ENCODE results near the gene GID4. TPM values are rescaled to one million over a fixed set of nuclear protein-coding genes. Genes with fewer than 3 reads are reported as not detected.
A peak's percentile ranks its signal among the peaks of the same experiment; 100 is the strongest.
"Not testable (repeated sequence)": the region's sequence is repeated elsewhere in the genome, so short reads cannot be mapped to it uniquely, and the experiment has no call there.

Gene GID4
- 35.4 and 39.6 TPM in 2 replicates for total RNA-seq (2014; rRNA removed; shearing (Covaris generic))

DNA sequence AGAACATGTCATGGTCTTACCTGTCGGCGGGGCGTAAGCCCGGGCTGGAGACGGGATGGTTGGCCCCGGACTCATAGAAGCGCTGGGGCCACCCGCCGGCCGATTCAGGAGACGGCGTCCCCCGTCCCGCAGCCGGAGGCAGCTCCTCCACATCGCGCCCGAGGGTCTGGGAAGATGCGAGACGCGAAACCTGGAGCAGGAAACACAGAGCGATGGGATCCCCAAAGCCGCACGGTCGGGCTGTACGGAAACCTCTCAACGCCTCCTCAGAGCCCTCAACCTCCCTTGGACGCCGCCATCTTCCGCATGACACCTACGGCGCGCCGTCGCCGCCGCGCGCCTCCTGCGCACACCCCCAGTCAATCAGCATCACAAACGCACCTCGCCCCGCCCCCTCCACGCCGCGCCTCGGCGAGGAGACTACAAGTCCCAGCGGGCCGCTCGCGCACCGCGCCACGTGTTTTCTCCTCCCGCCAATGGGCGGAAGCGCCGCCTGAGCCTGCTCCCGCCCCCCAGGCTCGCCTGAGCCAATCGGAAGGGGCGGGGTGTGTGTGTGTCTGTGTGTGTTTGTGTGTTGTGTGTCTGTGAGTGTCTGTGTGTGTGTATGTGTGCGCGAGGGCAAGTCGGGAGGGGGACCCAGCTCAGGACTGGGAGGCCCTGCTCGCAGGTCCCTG lies at the start of gene GID4, which contains the start of gene ATPAF2:
Gene GID4, plus strand, starts transcription at position 548 of the 674 bp plus-strand sequence. Its CDS starts 57 bp downstream, at position 605.
Gene ATPAF2, minus strand, starts transcription at position 308 of the 674 bp plus-strand sequence. Its CDS starts 155 bp downstream, at position 153.
- Histone ChIP-seq H3K27ac (peak within 1 kb of the TSS; percentile 20; the same call in 1 of the 2 replicates), H3K4me1 (peaks cover 15% of the 10 kb centered on the region), H3K27me3 (no peaks in the 10 kb centered on the region), H3K36me3 (no peaks in the 10 kb centered on the region; the same call in 1 of the 2 replicates), H3K4me3 (peak within 1 kb of the TSS; percentile 74), H3K9me3 (replicated peaks) (no peaks in the 10 kb centered on the region)
- peak; percentile 100 for DNase-seq

DNA sequence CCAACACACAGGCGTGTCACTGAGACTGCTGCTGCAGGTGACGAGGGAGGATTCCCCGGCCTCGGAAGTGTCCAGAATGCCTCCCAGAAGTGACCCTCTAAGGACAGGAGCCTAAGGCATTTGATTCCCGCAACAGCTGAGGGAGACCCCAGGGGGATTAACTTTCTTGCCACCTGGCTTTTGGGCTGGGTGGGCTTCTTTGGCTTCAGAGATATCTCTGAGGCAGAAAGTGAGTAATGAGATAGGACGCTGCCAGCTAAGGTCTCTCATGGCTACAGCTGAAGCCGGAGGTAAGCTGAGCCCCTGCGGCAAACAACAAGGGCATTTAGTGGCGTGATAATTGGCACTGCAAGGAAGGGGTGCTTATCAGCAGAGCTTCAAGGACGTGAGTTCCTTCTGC lies 49.6 kb upstream of the GID4 start:
- DNase-seq = peak; percentile 57 to 69
- Histone ChIP-seq H3K9me3 (replicated peaks) (no peaks in the 10 kb centered on the region), H3K4me1 (peaks cover 40% of the 10 kb centered on the region), H3K27me3 (no peaks in the 10 kb centered on the region), H3K4me3 (no peak overlapping the region), H3K27ac (no peak overlapping the region), H3K36me3 (no peaks in the 10 kb centered on the region)

DNA sequence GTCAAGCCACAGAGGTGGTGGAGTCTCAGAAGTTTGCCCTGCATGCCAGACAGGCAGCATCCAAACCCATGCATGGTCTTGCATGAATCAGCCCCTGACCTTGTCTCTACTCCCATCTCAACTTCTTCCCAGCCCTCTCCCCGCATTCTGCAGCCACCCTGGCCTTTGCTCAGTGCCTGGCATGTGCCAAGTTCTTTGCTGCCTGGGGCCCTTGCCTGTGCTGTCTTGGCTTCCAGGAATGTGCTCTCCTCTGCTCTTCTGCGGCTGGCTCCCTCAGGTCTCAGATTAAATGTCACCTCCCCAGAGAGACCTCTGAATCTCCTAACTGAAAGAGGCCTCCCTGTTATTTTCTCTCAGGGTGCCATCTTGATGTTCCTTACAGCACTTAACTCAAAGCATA lies 48.9 kb upstream of the GID4 start:
- H3K4me1 ChIP-seq = peaks cover 40% of the 10 kb centered on the region
- H3K27ac ChIP-seq = no peak overlapping the region
- no peak overlapping the region for H3K4me3 ChIP-seq
- H3K27me3 ChIP-seq = no peaks in the 10 kb centered on the region
- no peak for DNase-seq
- no peaks in the 10 kb centered on the region for H3K9me3 ChIP-seq (replicated peaks)
- no peaks in the 10 kb centered on the region for H3K36me3 ChIP-seq

DNA sequence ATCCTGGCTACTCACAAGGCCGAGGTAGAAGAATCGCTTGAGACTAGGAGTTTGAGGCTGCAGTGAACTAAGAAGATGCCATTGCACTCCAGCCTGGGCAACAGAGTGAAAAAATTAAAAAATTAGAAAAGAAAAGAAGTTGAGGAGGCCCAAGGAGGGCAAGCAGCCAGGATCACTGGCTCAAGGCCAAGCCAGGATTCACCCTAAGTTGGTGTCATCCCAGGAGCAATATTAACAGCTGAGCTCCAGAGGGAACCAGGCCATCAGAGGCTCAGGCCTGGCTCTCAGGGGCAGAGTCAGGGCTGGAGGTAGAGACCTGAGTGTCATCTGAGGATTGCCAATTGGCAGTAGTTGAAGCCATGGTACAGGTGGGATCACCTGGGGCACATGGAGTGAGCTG lies 45.8 kb upstream of the GID4 start:
- Histone ChIP-seq H3K27ac (no peak overlapping the region), H3K9me3 (replicated peaks) (no peaks in the 10 kb centered on the region), H3K36me3 (no peaks in the 10 kb centered on the region), H3K4me1 (peaks cover 32% of the 10 kb centered on the region), H3K4me3 (no peak overlapping the region), H3K27me3 (no peaks in the 10 kb centered on the region)
- peak; percentile 62 to 75 for DNase-seq

DNA sequence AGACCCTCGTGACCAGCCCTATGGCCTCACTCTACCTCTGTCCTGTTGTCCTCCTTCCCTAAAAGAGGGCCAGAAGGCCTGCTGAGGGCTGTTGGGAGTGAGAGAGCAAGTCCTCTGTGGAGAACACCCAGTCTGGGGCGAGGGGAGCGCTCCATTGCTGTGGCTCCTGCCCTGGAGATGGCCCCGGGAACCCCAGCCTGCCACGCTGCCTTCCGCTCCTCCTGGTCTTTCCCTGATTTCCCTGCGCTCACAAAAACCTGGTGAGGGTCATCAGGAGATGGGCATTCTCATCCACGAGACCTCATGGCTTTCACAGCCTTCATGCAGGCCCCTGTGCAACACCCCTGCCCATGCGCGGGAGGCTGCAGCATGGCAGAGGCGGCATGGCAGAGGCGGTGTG lies 45.4 kb upstream of the GID4 start:
- Histone ChIP-seq H3K36me3 (no peaks in the 10 kb centered on the region), H3K27ac (no peak overlapping the region), H3K27me3 (no peaks in the 10 kb centered on the region), H3K9me3 (replicated peaks) (no peaks in the 10 kb centered on the region), H3K4me3 (no peak overlapping the region), H3K4me1 (peaks cover 27% of the 10 kb centered on the region)
- no peak for DNase-seq

DNA sequence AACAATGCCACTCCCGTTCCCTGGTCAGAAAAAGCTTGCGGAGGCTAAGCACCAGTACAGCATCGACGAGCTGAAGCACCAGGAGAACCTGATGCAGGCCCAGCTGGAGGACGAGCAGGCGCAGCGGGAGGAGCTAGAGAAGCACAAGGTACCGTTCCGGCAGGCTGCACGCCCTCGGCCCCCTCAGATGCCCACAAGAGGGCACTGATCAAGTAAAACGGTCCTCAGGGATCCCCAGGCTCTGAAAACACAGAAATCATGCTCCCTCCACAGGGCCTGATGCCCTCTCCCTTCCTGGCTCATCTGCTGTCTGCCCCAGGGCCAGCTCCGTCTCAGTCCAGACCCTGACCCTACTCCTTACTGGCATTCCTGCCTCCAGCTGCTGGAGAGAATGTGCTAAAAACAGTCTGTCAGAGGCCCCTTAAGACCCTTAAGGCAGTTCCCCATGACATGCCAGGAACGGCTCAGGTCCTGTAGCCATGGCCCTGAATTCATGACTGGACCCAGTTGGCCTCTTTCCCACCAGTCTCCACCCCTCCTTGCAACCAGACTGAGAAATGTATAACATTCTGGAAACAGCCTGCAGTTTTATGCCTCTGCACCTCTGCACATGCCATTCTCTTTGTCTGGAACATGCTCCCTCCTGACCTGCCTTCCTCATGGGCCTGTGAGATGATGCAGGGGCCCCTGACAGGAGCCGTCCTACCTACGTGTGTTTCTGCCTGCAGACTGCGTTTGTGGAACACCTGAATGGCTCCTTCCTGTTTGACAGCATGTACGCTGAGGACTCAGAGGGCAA lies 44.7 kb upstream of the GID4 start:
- Histone ChIP-seq H3K36me3 (no peaks in the 10 kb centered on the region), H3K4me1 (peaks cover 21% of the 10 kb centered on the region), H3K4me3 (no peak overlapping the region), H3K27ac (no peak overlapping the region), H3K27me3 (no peaks in the 10 kb centered on the region), H3K9me3 (replicated peaks) (no peaks in the 10 kb centered on the region)
- peak; percentile 46 to 54 for DNase-seq

DNA sequence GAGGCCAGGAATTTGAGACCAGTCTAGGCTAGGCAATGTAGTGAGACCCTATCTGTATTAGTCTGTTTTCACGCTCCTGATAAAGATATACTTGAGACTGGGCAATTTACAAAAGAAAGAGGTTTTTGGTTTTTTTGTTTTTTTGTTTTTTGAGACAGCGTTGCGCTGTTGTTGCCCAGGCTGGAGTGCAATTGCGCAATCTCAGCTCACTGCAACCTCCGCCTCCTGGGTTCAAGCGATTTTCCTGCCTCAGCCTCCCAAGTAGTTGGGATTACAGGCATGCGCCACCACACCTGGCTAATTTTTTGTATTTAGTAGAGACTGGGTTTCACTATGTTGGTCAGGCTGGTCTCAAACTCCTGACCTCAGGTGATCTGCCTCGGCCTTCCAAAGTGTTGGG lies 43.3 kb upstream of the GID4 start:
- not testable (repeated sequence) for H3K4me1 ChIP-seq; H3K27ac ChIP-seq; H3K4me3 ChIP-seq; H3K27me3 ChIP-seq; H3K36me3 ChIP-seq; DNase-seq; H3K9me3 ChIP-seq (replicated peaks)

DNA sequence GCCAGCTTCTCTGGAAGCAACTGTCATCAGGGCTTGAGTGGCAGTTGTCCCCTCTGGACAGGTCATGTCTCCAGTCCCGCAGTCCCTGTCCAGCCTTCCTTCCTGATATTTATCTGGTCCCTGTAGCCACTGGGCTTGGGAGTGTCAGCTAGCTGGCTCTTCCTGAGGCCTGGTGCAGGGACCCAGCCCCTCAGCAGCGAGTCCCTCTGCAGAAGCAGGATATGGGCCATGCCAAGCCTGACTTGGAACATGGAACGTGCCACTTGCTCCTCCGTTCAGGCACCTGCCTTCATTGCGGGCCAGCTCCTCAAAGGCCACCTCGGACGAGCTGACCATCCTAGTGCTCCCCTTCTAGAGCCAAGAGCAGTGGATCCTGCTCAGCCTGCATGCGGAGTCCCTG lies 40.3 kb upstream of the GID4 start:
- Histone ChIP-seq H3K27ac (no peak overlapping the region), H3K36me3 (no peaks in the 10 kb centered on the region), H3K27me3 (no peaks in the 10 kb centered on the region), H3K4me1 (no peaks in the 10 kb centered on the region), H3K4me3 (no peak overlapping the region), H3K9me3 (replicated peaks) (no peaks in the 10 kb centered on the region)
- DNase-seq = no peak

DNA sequence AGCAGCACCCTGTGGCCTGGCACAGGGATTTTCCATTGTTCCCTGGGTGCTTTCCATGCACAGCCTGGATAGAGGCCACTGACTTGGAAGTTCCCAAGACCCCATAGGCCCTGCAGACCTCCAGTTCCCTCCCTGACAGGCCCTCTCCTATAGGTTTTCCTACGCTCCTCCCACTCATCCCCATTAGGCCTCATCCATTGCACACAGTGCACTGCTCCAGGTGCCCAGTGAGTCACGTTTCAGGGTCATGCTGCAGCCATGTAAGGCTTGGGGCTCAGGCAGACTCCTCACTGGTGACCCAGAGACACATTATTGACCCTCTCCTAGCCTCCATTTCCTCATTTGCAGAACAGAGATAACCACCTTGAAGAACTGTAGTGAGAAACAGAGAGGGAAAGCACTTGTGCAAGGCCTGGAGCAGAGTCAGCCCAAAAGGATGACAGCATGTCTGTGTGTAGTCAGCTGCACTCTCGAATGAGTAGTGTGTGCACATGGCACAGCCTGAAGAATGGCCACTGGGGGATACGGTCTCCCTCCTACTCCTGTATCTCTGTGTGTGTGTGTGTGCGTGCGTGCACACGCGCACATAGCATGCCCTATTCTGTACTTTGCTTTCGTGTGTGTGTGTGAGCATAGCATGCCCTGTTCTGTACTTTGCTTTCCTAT lies 39.7 kb upstream of the GID4 start:
- Histone ChIP-seq H3K4me3 (no peak overlapping the region), H3K4me1 (no peaks in the 10 kb centered on the region), H3K27ac (no peak overlapping the region), H3K36me3 (no peaks in the 10 kb centered on the region), H3K9me3 (replicated peaks) (no peaks in the 10 kb centered on the region), H3K27me3 (no peaks in the 10 kb centered on the region)
- DNase-seq = no peak

DNA sequence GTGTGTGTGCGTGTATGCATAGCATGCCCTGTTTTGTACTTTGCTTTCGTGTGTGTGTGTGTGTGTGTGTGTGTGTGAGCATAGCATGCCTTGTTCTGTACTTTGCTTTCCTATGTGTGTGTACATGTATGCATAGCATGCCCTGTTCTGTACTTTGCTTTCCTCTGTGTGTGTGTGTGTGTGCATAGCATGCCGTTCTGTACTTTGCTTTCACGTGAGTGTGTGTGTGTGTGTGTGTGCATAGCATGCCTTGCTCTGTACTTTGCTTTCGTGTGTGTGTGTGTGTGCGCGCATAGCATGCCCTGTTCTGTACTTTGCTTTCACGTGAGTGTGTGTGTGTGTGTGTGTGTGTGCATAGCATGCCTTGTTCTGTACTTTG lies 39.2 kb upstream of the GID4 start:
- Histone ChIP-seq H3K36me3 (no peaks in the 10 kb centered on the region), H3K4me1 (no peaks in the 10 kb centered on the region), H3K27me3 (no peaks in the 10 kb centered on the region), H3K9me3 (replicated peaks) (no peaks in the 10 kb centered on the region), H3K4me3 (no peak overlapping the region), H3K27ac (no peak overlapping the region)
- no peak for DNase-seq

DNA sequence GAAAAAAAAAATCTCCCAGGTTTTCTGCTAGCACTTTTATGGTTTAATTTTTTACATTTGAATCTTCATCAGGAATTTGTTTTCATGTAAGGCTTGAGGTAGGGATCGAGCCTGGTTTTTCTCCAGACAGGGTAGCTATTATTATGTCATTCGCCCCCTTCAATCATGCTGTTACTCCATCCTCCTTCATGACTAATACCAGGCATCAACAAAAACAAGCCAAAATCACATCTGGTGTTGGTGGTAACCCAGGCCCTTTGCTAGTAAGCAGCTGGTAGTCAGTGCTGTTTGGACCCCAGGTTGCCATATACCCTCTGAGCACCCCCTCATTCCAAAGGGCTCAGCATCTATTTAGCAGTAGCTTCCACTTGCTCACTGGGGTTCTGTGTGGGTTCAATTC lies 37.0 kb upstream of the GID4 start:
- H3K27ac ChIP-seq = no peak overlapping the region
- no peaks in the 10 kb centered on the region for H3K9me3 ChIP-seq (replicated peaks)
- H3K4me3 ChIP-seq = no peak overlapping the region
- no peaks in the 10 kb centered on the region for H3K27me3 ChIP-seq
- no peaks in the 10 kb centered on the region for H3K36me3 ChIP-seq
- DNase-seq = no peak
- no peaks in the 10 kb centered on the region for H3K4me1 ChIP-seq

DNA sequence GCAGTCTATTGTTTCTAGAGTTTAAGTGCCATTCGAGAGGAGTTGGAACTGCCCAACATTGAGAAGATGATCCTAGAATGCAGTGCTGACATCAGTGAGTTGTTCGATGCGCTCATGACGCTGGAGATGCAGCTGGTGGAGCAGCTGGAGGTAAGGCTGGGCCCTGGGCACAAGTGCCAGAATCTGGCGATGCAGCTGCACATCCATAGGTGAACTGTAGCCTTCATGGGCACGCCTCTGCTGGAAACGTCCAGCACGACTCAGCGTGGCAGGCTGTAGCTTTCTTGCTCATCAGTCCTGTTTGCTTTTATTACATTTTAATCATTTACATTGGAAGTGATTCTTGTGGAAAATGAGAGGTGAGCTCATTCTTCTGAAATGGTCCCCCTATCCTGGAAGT lies 34.9 kb upstream of the GID4 start:
- H3K27ac ChIP-seq = no peak overlapping the region
- DNase-seq = no peak
- no peaks in the 10 kb centered on the region; the same call in 1 of the 2 replicates for H3K4me1 ChIP-seq
- no peak overlapping the region for H3K4me3 ChIP-seq
- H3K9me3 ChIP-seq (replicated peaks) = no peaks in the 10 kb centered on the region
- no peaks in the 10 kb centered on the region; the same call in 1 of the 2 replicates for H3K36me3 ChIP-seq
- H3K27me3 ChIP-seq = no peaks in the 10 kb centered on the region

DNA sequence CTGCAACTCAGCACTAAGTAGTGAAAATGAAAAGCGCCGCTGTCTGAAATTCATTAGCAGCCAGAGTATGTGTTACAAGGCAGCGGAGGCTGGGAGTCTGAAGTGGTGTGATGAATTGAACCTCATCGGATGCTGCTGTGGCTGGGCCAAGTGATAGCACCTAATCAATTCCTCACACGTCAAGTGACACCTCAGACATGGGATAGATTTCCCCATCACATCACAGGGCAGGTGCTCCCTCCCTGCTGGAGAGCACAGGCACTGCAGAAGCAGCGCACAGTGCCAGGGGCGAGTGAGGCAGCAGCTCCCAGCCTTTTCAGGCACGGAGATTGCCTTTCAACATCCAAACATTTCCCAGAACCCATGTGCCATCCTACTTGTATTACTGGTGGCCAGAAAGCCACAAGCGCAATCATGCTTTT lies 34.3 kb upstream of the GID4 start:
- Histone ChIP-seq H3K4me3 (no peak overlapping the region), H3K9me3 (replicated peaks) (no peaks in the 10 kb centered on the region), H3K27me3 (no peaks in the 10 kb centered on the region), H3K27ac (no peak overlapping the region), H3K4me1 (no peaks in the 10 kb centered on the region; the same call in 1 of the 2 replicates), H3K36me3 (no peaks in the 10 kb centered on the region; the same call in 1 of the 2 replicates)
- DNase-seq = no peak

DNA sequence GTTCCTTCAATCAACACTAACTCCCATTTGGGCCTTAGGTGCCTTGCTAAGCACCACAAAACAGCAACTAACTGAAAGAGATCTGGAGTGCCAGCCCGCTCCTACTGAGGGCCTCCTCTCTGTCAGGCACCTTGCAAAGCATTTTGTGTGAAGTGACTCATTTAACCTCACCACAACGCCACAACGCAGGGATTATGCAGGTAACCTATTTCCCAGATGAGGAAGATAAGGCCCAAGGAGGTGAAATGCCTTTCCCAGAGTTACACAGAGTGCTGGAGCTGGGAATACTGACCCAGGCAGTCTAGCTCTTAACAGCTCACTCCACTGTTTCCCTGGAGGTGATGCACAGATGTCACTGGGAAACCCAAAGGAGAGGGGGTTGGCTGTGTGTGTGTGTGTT lies 33.7 kb upstream of the GID4 start:
- Histone ChIP-seq H3K27ac (no peak overlapping the region), H3K9me3 (replicated peaks) (no peaks in the 10 kb centered on the region), H3K36me3 (no peaks in the 10 kb centered on the region; the same call in 1 of the 2 replicates), H3K27me3 (no peaks in the 10 kb centered on the region), H3K4me3 (no peak overlapping the region), H3K4me1 (no peaks in the 10 kb centered on the region; the same call in 1 of the 2 replicates)
- DNase-seq = no peak
